Loucy (cell line): ENCODE results near the gene NIM1K.

Experiments used
- H2AFZ ChIP-seq: fragments of 200-600 bp; sonication (generic); 2 replicates; pipeline ENCODE4 v1.6.0; 2016; ENCODE audit warnings: antibody characterized with exemption, mild to moderate bottlenecking, low read length, moderate library complexity
- H3F3A ChIP-seq: fragments of 200-600 bp; 2 replicates; pipeline ENCODE4 v1.6.0; 2016; ENCODE audit warnings: antibody characterized with exemption, low read depth, mild to moderate bottlenecking
- H3K27me3 ChIP-seq: fragments of 200-600 bp; sonication (generic); 2 replicates; pipeline ENCODE4 v1.6.1; 2014; ENCODE audit warnings: low read length, mild to moderate bottlenecking; ENCODE audit not compliant: insufficient read depth, poor library complexity, severe bottlenecking
- H3K36me3 ChIP-seq: fragments of 200-600 bp; sonication (generic); 2 replicates; pipeline ENCODE4 v1.6.1; 2016; ENCODE audit warnings: low read length; ENCODE audit not compliant: insufficient read depth
- H3K4me1 ChIP-seq: fragments of 200-600 bp; sonication (generic); 2 replicates; pipeline ENCODE4 v1.5.1; 2014; ENCODE audit warnings: low read length, mild to moderate bottlenecking; ENCODE audit not compliant: insufficient read depth, poor library complexity, severe bottlenecking
- H3K4me2 ChIP-seq: fragments of 200-600 bp; sonication (generic); 2 replicates; pipeline ENCODE4 v1.6.0; 2014; ENCODE audit warnings: antibody characterized with exemption, low read length, low read depth, mild to moderate bottlenecking; ENCODE audit not compliant: poor library complexity, severe bottlenecking
- H3K4me3 ChIP-seq: fragments of 200-600 bp; sonication (generic); 2 replicates; pipeline ENCODE4 v1.5.1; 2014; ENCODE audit warnings: low read length, mild to moderate bottlenecking, mixed read lengths; ENCODE audit not compliant: poor library complexity, severe bottlenecking
- H3K79me2 ChIP-seq: fragments of 200-600 bp; sonication (generic); 2 replicates; pipeline ENCODE4 v1.6.1; 2014; ENCODE audit warnings: low read length; ENCODE audit not compliant: insufficient read depth
- H3K9ac ChIP-seq: fragments of 200-600 bp; sonication (generic); 2 replicates; pipeline ENCODE4 v1.6.0; 2014; ENCODE audit warnings: mild to moderate bottlenecking, low read depth, low read length, moderate library complexity; ENCODE audit not compliant: poor library complexity, severe bottlenecking
- H3K9me2 ChIP-seq: fragments of 200-600 bp; sonication (generic); replicated peaks from 2 replicates; pipeline ENCODE4 v1.6.1; 2016; ENCODE audit warnings: low read depth, low read length, mixed read lengths
- H3K9me3 ChIP-seq: fragments of 200-600 bp; sonication (generic); 2 replicates; pipeline ENCODE4 v1.6.1; 2014; ENCODE audit warnings: mild to moderate bottlenecking, antibody characterized with exemption, low read length, low read depth; ENCODE audit not compliant: insufficient read depth
- H4K20me1 ChIP-seq: fragments of 200-600 bp; sonication (generic); 2 replicates; pipeline ENCODE4 v1.6.0; 2014; ENCODE audit warnings: antibody characterized with exemption, low read length, mild to moderate bottlenecking; ENCODE audit not compliant: insufficient read depth, poor library complexity, severe bottlenecking
- EZH2phosphoT487 ChIP-seq: fragments of 200-600 bp; IDR thresholded peaks from 2 replicates; pipeline ENCODE4 v1.6.1; 2018; ENCODE audit warnings: antibody characterized with exemption, mild to moderate bottlenecking, moderate library complexity, borderline replicate concordance
- TF ChIP-seq, protein P1 (sequence below): fragments of 200-600 bp; sonication (generic); conservative IDR thresholded peaks from 2 replicates; pipeline ENCODE4 v1.5.1; 2014; ENCODE audit warnings: mild to moderate bottlenecking, antibody characterized with exemption, low read length

Gene NIM1K

DNA sequence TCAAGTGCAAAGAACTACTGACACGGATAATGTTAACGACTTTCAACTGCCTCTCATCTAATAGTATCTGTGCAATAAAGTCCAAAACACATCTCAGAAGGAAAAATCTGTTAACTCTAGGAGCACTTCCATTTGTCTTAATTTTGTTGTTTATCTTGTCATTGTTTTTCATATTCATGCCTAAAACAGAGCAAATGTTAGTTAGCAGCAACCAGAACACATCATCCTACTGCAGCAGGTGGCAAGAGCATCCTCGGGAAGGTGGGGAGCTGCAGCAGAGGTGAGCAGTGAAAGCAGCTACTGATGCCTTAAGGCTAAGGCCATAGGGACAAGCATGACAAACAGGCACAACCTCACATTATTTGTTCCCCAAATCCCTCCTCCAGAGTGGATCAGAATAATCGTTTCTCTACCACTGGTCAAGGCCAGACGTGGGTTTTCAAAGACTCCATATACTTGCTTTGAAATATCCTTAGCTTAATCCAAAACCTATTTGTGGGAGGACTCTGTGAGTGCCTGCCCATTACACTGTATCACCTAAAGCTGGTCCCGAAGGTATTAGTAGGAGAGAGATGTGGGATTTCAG is 120.1 kb downstream of the NIM1K start:
- Histone ChIP-seq H3K27me3 (no peaks in the 10 kb centered on the region), H3K4me1 (peaks cover 57% of the 10 kb centered on the region), H3K9me2 (no peaks in the 10 kb centered on the region), H3K9me3 (no peaks in the 10 kb centered on the region), H3K79me2 (peaks cover 61% of the 10 kb centered on the region), H3K4me2 (peak overlapping the region; percentile 98), H3K4me3 (peak overlapping the region; percentile 88), H3K9ac (peak overlapping the region; percentile 97), H4K20me1 (peaks cover 60% of the 10 kb centered on the region), H3F3A (peaks cover 15% of the 10 kb centered on the region), H2AFZ (no peak overlapping the region), H3K36me3 (peaks cover 4% of the 10 kb centered on the region; the same call in 1 of the 2 replicates)
- no peak for TF ChIP-seq EZH2phosphoT487
- TF ChIP-seq, protein P1, sequence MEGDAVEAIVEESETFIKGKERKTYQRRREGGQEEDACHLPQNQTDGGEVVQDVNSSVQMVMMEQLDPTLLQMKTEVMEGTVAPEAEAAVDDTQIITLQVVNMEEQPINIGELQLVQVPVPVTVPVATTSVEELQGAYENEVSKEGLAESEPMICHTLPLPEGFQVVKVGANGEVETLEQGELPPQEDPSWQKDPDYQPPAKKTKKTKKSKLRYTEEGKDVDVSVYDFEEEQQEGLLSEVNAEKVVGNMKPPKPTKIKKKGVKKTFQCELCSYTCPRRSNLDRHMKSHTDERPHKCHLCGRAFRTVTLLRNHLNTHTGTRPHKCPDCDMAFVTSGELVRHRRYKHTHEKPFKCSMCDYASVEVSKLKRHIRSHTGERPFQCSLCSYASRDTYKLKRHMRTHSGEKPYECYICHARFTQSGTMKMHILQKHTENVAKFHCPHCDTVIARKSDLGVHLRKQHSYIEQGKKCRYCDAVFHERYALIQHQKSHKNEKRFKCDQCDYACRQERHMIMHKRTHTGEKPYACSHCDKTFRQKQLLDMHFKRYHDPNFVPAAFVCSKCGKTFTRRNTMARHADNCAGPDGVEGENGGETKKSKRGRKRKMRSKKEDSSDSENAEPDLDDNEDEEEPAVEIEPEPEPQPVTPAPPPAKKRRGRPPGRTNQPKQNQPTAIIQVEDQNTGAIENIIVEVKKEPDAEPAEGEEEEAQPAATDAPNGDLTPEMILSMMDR: no peak

DNA sequence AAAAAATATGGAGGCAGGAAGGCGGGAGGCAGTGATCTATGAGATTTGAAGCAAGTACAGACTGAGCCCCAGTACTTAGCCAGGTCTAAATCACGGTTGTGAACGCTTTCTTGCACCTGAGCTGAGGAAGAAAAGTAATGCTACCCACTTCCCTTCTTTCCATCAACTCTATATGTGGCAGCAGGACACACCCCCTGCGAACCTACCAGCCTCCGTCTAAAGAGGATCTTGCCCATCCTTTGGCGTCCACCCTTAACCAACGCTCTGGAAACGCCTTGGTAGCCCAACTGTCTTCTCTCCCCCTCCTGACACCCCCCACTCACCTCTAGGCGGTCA is 120.6 kb downstream of the NIM1K start:
- Histone ChIP-seq H3K9ac (peak overlapping the region; percentile 97), H3K36me3 (peaks cover 4% of the 10 kb centered on the region; the same call in 1 of the 2 replicates), H3K9me2 (no peaks in the 10 kb centered on the region), H3K4me1 (peaks cover 54% of the 10 kb centered on the region), H3K27me3 (no peaks in the 10 kb centered on the region), H3K9me3 (no peaks in the 10 kb centered on the region), H3K79me2 (peaks cover 56% of the 10 kb centered on the region), H3F3A (peaks cover 13% of the 10 kb centered on the region), H2AFZ (0 out of 2 replicates have a peak overlapping the region, but pooled peaks have one; percentile 32), H4K20me1 (peaks cover 55% of the 10 kb centered on the region), H3K4me2 (peak overlapping the region; percentile 98), H3K4me3 (peak overlapping the region; percentile 88)
- TF ChIP-seq EZH2phosphoT487: no peak
- TF ChIP-seq, protein P1: no peak

DNA sequence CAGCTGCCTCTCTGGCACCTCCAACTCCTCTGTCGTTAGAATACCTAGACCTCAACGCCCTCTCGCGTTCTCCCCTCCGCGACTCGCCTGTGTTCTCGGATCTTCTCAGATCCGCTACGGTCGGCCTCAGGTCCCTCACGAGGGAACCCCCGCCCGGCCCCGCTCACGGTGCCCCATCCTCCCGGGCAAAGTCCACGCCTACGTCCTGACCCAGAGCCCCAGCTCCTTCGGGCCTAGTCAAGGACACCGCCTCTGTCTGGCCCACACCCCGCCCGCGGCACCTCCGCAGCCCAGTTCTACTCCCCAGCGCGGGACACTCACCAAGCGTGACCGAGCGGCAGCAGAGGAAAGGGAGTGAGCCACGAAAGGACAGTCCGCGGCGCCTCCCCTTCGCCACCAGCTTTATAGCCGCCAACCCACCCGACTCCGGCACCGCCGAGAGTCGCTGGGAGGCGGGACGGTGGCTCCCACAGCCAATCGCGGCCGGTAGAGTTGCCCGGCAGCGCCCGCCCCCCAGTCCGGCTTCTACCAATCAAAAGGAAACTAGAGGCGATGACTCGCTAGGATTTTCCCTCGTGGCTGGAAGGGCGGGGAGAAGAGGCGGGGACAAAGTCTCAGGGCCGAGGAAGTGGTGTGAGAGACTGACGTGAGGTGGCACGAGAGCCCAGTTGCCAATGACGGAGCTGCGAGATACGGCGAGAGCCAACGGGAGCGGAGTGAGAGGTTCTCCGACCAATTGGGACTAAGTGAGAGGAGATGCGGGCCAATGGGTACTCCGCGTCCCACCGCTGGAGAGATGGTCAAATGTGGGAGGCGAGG is 121.2 kb downstream of the NIM1K start, which contains the start of gene HMGCS1:
Gene HMGCS1 (minus strand): TSS at position 378 of the 819 bp plus-strand sequence. CDS start 14,447 bp downstream, outside the sequence.
- peak within 1 kb of the TSS; percentile 88 for H3K4me3 ChIP-seq
- TF ChIP-seq, protein P1: peak; percentile 28
- TF ChIP-seq EZH2phosphoT487: no peak
- peaks cover 9% of the 10 kb centered on the region for H3F3A ChIP-seq
- H3K9me3 ChIP-seq: no peaks in the 10 kb centered on the region
- H3K4me2 ChIP-seq: peak within 1 kb of the TSS; percentile 98
- peaks cover 50% of the 10 kb centered on the region for H3K79me2 ChIP-seq
- peaks cover 48% of the 10 kb centered on the region for H3K4me1 ChIP-seq
- peaks cover 49% of the 10 kb centered on the region for H4K20me1 ChIP-seq
- H3K36me3 ChIP-seq: peaks cover 4% of the 10 kb centered on the region; the same call in 1 of the 2 replicates
- no peaks in the 10 kb centered on the region for H3K9me2 ChIP-seq
- peak within 1 kb of the TSS; percentile 97 for H3K9ac ChIP-seq
- H2AFZ ChIP-seq: peak within 1 kb of the TSS; percentile 32; the same call in 1 of the 2 replicates
- H3K27me3 ChIP-seq: no peaks in the 10 kb centered on the region
